G401.6 (cell line): Measurements from ENCODE around the gene MTHFD1L.
"Not testable (repeated sequence)": the region's sequence is repeated elsewhere in the genome, so short reads cannot be mapped to it uniquely, and the experiment has no call there.

ENCODE experiments used
- FAIRE-seq: peaks from 2 replicates; lab custom pipeline; 2012; peaks lifted over from hg19 to GRCh38; lab: Jason Lieb, UNC

Gene MTHFD1L

DNA sequence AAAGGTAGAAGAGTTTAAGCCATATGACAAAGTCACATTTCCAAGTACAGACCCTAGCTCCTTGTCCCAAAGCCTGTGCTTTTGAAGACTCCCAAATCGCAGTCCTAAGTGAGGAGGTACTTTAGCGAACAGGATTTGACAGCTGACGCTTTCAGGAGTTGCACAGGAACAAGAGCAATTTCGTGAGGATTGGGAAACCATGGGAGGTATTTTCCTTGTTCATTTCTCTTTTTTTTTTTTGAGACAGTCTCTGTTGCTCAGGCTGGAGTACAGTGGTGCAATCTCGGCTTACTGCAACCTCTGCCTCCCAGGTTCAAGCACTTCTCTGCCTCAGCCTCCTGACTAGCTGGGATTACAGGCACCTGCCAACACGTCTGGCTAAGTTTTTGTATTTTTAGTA is 150.6 kb downstream of the MTHFD1L start:
- FAIRE-seq: no peak

DNA sequence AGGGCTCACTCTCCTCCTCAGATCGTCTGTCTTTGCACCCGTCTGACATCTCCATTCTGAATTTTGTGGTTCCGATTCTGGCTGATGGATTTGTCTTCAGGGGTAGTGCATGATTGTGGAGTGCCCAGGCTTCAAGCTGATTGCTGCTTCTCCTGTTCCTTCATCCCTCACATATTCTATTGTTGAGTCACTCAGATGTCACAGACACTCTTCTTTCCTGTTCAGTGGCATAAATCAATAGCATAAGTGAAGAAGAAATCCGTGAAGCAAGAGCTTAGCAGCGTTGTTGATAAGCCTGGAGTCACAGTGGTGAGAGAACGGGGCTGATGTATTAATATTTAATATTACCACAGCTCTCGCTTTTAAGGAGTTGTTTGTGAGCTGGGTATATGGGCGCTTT is 152.5 kb downstream of the MTHFD1L start:
- no peak for FAIRE-seq

DNA sequence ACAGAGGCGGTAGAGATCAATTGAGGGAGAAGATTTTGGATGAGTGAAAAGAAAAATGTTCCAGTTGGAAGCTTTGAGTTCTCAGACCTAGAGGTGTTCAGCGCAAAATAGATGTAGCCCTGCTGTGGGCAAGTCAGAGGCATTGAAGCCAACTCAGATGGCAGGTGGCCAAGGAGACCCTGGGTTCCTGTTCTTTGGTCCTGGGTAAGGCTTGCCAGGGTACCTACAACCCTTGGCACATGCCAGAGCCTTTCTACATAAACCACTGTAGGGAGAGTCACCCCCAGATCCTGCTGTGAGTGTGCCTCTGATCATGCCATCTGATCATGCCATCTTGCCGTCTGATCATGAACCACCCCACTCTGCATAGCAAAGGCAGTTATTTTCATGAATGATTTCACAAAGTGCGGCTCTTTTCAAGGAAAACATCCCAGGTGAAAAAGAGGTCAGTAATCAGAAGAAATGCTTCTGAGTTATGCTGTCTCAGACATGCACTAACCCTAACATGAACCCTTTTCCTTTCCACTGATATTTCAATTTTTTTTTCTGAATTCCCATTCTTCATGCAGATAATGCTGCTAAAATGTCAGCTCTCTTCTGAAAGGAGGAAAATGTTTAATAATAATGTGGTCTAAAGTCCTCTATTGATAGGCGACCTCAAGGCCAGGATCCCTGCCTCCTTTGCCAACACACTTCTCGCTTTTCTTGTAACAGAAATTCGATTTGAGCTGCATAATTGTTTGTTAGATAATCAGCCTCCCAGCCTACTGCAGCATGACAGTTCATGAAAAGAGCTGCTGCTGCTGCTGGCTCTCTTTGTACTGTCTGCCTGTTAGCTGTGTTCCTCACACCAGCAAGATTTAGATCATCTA is 153.6 kb downstream of the MTHFD1L start:
- no peak for FAIRE-seq

DNA sequence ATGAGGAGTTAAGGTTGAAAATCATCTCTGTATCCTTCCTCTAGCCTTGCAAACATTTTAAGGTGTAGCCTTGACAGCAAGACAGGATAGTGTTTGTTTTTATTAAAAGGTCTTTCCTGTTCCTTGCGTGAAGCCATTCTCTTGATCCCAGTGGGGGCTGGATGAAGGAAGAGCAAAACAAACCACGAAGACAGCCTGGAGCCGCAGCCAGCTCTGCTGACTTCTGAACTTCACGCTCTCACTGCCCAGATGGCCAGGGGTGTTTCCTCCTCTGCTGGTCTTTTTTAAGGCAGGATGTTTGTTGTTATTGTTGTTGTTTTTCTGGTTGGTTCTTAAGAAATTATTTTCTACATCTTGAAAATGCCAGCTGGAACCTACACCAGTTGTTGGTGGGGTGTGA is 156.4 kb downstream of the MTHFD1L start:
- FAIRE-seq: no peak

DNA sequence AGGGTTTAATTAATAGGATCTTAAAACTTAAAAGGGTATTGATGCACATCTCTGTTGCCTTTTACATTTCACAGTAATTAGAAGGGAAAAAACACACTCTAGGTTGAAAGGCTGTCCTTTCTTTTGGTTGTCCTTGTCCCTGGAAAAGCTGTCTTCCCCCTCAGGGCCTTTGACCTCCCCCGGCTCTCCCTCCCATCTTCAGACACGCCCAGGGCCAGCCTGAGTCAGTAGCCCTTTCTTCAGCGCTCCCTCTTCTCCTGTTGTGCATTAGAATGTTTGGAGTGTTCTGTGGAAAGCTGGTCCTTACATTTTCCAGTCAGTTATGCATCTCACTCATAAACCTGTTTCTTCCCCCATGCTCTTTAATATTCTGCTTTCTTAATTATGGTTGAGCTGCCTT is 157.0 kb downstream of the MTHFD1L start:
- FAIRE-seq: no peak

GRCh38 chr6:151023342-151023741 is 157.8 kb downstream of the MTHFD1L start:
- no peak for FAIRE-seq

DNA sequence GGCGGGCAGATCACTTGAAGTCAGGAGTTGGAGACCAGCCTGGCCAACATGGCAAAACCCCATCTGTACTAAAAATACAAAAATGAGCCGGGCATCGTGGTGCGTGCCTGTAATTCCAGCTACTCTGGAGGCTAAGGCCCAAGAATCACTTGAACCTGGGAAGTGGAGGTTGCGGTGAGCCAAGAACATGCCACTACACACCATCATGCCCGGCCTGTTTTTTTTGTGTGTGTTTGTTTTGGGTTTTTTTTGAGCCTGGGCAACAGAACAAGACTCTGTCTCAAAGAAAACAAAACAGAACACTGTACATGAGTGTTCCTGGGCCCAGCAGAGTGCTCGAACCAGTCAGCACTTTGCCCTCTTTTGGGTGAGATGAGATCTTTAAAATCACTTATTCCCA is 159.1 kb downstream of the MTHFD1L start:
- no peak for FAIRE-seq

GRCh38 chr6:151025076-151025475 is 159.6 kb downstream of the MTHFD1L start:
- no peak for FAIRE-seq

GRCh38 chr6:151026041-151026663 is 160.7 kb downstream of the MTHFD1L start:
- no peak for FAIRE-seq

GRCh38 chr6:151027295-151027747 is 161.8 kb downstream of the MTHFD1L start:
- FAIRE-seq: no peak

- no peak for FAIRE-seq
These were observed 162.7 kb downstream of the MTHFD1L start for GRCh38 chr6:151027936-151028838.

GRCh38 chr6:151029970-151030369 is 164.5 kb downstream of the MTHFD1L start:
- FAIRE-seq: no peak

GRCh38 chr6:151032034-151032433 is 166.5 kb downstream of the MTHFD1L start:
- no peak for FAIRE-seq

GRCh38 chr6:151034825-151035781 is 169.6 kb downstream of the MTHFD1L start:
- no peak for FAIRE-seq

DNA sequence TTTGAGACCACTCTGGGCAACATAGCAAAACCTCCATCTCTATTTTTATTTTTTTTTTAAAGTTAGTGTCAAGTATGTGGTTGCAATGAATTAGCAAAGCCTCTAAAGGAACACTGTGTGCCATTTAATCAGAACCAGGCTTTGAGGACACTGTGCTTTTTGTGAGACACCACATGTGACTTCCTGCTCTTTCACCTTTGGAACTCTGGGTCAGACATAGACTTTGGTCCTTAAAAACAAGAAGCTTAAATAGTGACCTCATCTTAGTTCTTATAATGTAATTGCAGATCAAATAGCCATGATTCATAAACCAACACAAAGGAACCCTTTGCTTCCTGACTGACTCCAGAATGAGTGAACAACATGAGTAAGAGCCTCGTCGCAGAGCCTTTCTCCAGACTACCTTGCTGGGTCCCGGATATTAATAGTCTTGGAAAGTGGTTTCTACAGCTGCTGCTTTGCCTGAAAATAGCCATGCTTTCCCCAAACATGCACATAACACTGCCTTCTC is 170.8 kb downstream of the MTHFD1L start:
- not testable (repeated sequence) for FAIRE-seq

DNA sequence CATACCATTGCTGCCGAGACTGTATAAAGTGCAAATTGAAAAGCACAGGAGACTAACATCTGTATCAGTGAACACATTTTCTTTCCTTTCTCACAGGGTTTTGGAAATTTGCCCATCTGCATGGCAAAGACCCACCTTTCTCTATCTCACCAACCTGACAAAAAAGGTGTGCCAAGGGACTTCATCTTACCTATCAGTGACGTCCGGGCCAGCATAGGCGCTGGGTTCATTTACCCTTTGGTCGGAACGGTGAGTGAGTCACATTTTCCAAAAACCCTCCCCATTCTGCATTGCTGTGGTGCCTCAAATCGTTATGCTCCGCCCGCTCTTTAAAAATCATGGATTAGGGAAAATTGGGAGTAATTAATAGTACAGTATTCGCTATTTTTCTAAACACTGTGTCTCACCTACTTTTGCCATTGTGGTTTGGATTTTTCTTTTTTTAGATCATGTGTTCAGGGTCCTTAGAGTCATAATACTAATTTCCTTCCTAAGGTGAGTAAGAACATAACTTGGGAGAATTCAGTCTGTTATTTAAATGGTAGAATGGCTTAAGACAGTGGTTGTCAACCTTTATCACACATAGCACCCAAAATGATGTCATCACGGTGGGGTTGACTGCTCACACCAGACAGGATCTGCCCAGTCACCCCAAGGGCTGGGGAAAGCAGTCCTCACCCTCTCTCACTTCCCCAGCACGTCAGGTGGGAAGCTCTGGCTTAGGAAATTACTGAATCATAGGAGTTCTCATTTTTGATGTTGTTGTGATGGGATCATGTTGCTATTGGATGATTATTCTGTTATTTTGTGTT is 171.6 kb downstream of the MTHFD1L start:
- FAIRE-seq: no peak

- FAIRE-seq: no peak
These were observed 173.1 kb downstream of the MTHFD1L start for GRCh38 chr6:151038616-151039015.

DNA sequence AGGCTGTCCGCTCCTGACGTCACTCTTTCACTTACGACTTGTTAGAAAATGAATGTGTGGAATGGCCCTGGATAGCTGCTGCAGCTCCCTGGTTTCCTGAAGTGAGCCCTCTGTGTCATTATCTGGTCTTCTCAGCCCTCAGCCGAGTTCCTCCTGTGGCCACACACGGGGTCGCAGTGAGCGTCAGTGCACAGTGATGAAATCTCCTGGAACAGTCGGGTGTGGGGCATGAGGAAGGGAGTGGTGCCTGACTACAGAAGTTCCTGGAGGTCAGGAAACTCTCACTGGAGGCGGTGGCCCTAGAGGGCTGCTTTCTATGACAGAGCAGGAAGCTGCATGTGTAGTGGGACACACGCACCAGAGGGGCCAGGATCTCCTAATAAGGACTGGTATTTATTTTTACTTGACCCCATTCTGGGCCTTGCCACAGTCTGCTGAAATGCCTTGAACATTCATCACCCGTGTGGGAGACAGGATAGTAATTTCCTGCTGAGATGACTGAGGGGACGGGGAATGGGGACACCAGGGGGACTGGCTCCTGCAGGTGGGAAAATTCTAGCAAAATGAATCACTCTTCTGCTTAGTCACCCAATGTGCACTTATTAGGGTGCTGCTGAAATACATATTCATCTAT is 175.5 kb downstream of the MTHFD1L start:
- FAIRE-seq: not testable (repeated sequence)

DNA sequence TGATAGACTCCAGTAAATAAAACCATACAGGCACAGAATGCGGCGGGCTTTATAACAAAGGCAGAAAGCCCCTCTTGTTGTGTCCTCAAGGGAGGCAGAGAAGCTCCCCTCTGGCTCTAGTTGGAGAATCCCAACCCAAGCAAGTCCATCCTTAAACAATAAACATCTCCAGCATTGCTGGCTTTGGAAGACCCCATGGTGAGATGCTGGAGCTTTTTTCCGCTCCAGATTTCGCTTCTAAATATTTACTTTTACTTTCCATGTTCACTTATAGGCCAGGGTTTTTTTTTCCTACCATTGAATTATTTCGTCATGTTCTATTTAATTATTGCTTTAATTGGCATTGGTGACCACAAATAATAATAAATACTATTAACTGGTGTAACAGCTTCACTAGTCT is 176.2 kb downstream of the MTHFD1L start:
- FAIRE-seq: no peak

DNA sequence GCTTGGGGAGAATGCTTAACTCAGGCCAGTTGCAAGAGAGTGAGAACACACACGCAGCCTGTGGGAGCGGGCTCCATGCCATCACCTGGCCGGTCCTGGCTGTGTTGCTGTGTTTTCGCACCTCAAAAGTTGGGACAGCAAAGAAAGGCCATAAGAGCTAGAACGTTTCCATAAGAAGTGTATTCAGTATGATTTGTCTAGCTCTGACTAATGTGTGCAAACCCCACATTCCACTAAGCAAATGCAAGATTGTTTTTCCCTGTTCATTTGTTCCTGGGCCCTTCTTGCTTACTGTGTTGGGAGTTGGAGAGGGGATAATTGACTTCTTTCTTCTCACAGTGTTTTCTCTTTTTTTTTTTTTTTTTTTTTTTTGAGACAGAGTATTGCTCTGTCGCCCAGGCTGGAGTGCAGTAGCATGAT is 177.4 kb downstream of the MTHFD1L start:
- not testable (repeated sequence) for FAIRE-seq
